H9 (cell line): ENCODE results near the gene TSNAXIP1. TPM values are rescaled to one million over a fixed set of nuclear protein-coding genes. Genes with fewer than 3 reads are reported as not detected.
A peak's percentile ranks its signal among the peaks of the same experiment; 100 is the strongest.

Experiments
- DNase-seq: peaks from one replicate; pipeline ENCODE4 v3.0.0-alpha.2; 2017
- H2AFZ ChIP-seq: one replicate; pipeline ENCODE4 v1.6.1; 2013; ENCODE audit warnings: mild to moderate bottlenecking, low read length, control low read depth, moderate library complexity
- H2AK5ac ChIP-seq: 2 replicates; pipeline ENCODE4 v1.6.1; 2013; ENCODE audit warnings: low read length, control low read depth, mixed read lengths; ENCODE audit not compliant: insufficient read length
- H2BK120ac ChIP-seq: one replicate; pipeline ENCODE4 v1.6.1; 2013; ENCODE audit warnings: low read depth, mild to moderate bottlenecking, low read length, control low read depth, inconsistent platforms; ENCODE audit not compliant: poor library complexity, severe bottlenecking
- H2BK12ac ChIP-seq: 2 replicates; pipeline ENCODE4 v1.6.1; 2013; ENCODE audit warnings: low read length, control low read depth, mixed read lengths, low read depth; ENCODE audit not compliant: insufficient read length
- H2BK15ac ChIP-seq: 2 replicates; pipeline ENCODE4 v1.6.1; 2013; ENCODE audit warnings: low read depth, low read length, control low read depth
- H2BK20ac ChIP-seq: one replicate; pipeline ENCODE4 v1.6.1; 2013; ENCODE audit warnings: low read depth, mild to moderate bottlenecking, low read length, control low read depth, inconsistent platforms; ENCODE audit not compliant: poor library complexity, severe bottlenecking
- H2BK5ac ChIP-seq: 2 replicates; pipeline ENCODE4 v1.6.1; 2013; ENCODE audit warnings: low read length, control low read depth, mixed read lengths; ENCODE audit not compliant: insufficient read length
- H3K14ac ChIP-seq: 2 replicates; pipeline ENCODE4 v1.6.1; 2013; ENCODE audit warnings: low read length, control low read depth; ENCODE audit not compliant: insufficient read depth
- H3K18ac ChIP-seq: 2 replicates; pipeline ENCODE4 v1.6.1; 2013; ENCODE audit warnings: low read depth, mild to moderate bottlenecking, mixed read lengths, low read length, control low read depth; ENCODE audit not compliant: insufficient read length
- H3K23ac ChIP-seq: 2 replicates; pipeline ENCODE4 v1.6.1; 2013; ENCODE audit warnings: low read length, control low read depth, mixed read lengths, low read depth; ENCODE audit not compliant: insufficient read length
- H3K23me2 ChIP-seq: 2 replicates; pipeline ENCODE4 v1.6.1; 2013; ENCODE audit warnings: low read depth, mild to moderate bottlenecking, mixed read lengths, low read length, control low read depth; ENCODE audit not compliant: insufficient read length, poor library complexity, severe bottlenecking
- H3K27ac ChIP-seq: 2 replicates; pipeline ENCODE4 v1.5.1; 2013; ENCODE audit warnings: low read length, control low read depth, mixed read lengths, low read depth; ENCODE audit not compliant: insufficient read length
- H3K27me3 ChIP-seq: 2 replicates; pipeline ENCODE4 v1.6.1; 2013; ENCODE audit warnings: low read length, control low read depth, inconsistent platforms; ENCODE audit not compliant: insufficient read depth
- H3K4ac ChIP-seq: 2 replicates; pipeline ENCODE4 v1.6.1; 2013; ENCODE audit warnings: low read depth, mild to moderate bottlenecking, control low read depth, inconsistent platforms, low read length, moderate library complexity
- H3K4me1 ChIP-seq: 2 replicates; pipeline ENCODE4 v1.6.1; 2013; ENCODE audit warnings: low read length, control low read depth, inconsistent platforms; ENCODE audit not compliant: insufficient read depth
- H3K4me2 ChIP-seq: 2 replicates; pipeline ENCODE4 v1.6.1; 2013; ENCODE audit warnings: low read length, control low read depth, mixed read lengths; ENCODE audit not compliant: insufficient read length, insufficient read depth
- H3K56ac ChIP-seq: 2 replicates; pipeline ENCODE4 v1.6.1; 2013; ENCODE audit warnings: low read depth, mild to moderate bottlenecking, mixed read lengths, low read length, control low read depth; ENCODE audit not compliant: insufficient read length
- H3K79me1 ChIP-seq: 2 replicates; pipeline ENCODE4 v1.6.1; 2013; ENCODE audit warnings: low read depth, mild to moderate bottlenecking, moderate library complexity, low read length, control low read depth, inconsistent platforms; ENCODE audit not compliant: insufficient read depth, poor library complexity, severe bottlenecking
- H3K79me2 ChIP-seq: 2 replicates; pipeline ENCODE4 v1.6.1; 2013; ENCODE audit warnings: low read length, control low read depth, inconsistent platforms; ENCODE audit not compliant: insufficient read depth
- H3K9ac ChIP-seq: 2 replicates; pipeline ENCODE4 v1.6.1; 2013; ENCODE audit warnings: low read length, control low read depth, mixed read lengths; ENCODE audit not compliant: insufficient read length; ENCODE audit errors: extremely low read depth
- H3K9me3 ChIP-seq: one replicate; pipeline ENCODE4 v1.6.1; 2013; ENCODE audit warnings: low read depth, low read length, inconsistent platforms; ENCODE audit not compliant: control insufficient read depth
- H3T11ph ChIP-seq: one replicate; pipeline ENCODE4 v1.6.1; 2013; ENCODE audit warnings: mild to moderate bottlenecking, low read length, control low read depth, inconsistent platforms
- H4K20me1 ChIP-seq: one replicate; pipeline ENCODE4 v1.6.1; 2013; ENCODE audit not compliant: control insufficient read depth, insufficient read length, insufficient read depth
- H4K5ac ChIP-seq: 2 replicates; pipeline ENCODE4 v1.6.1; 2013; ENCODE audit warnings: low read depth, mild to moderate bottlenecking, mixed read lengths, low read length, control low read depth; ENCODE audit not compliant: insufficient read length
- H4K8ac ChIP-seq: replicated peaks from 2 replicates; pipeline ENCODE4 v1.6.1; 2013; ENCODE audit warnings: low read length, control low read depth, mixed read lengths, low read depth; ENCODE audit not compliant: insufficient read length
- H4K91ac ChIP-seq: 2 replicates; pipeline ENCODE4 v1.6.1; 2013; ENCODE audit warnings: low read depth, mild to moderate bottlenecking, moderate library complexity, mixed read lengths, low read length, control low read depth; ENCODE audit not compliant: insufficient read length
- H3K27ac Mint-ChIP-seq, 3 experiments: 2 replicates in 2 of 3; 3 replicates in 1 of 3; pipeline ENCODE4 v1.8.0; 2020 to 2021; ENCODE audit warnings: mixed read lengths in 3 of 3, mild to moderate bottlenecking in 1 of 3, moderate library complexity in 1 of 3
- H3K27me3 Mint-ChIP-seq: 2 replicates; pipeline ENCODE4 v1.8.0; 2021; ENCODE audit warnings: low read depth, mild to moderate bottlenecking, moderate library complexity, mixed read lengths
- H3K36me3 Mint-ChIP-seq, 3 experiments: 2 replicates in 2 of 3; 3 replicates in 1 of 3; pipeline ENCODE4 v1.8.0; 2020 to 2021; ENCODE audit warnings: low read depth in 3 of 3, mixed read lengths in 3 of 3; ENCODE audit not compliant: insufficient read depth in 1 of 3
- H3K4me1 Mint-ChIP-seq, 2 experiments: 2 replicates each; pipeline ENCODE4 v1.8.0; 2020; ENCODE audit warnings: mixed read lengths in 2 of 2
- H3K4me3 Mint-ChIP-seq, 2 experiments: 2 replicates in 1 of 2; 3 replicates in 1 of 2; pipeline ENCODE4 v1.8.0; 2020 to 2021; ENCODE audit warnings: mild to moderate bottlenecking in 2 of 2, mixed read lengths in 2 of 2, moderate library complexity in 1 of 2
- H3K9me3 Mint-ChIP-seq, 2 experiments: 2 replicates in 1 of 2; 3 replicates in 1 of 2; pipeline ENCODE4 v1.8.0; 2020; ENCODE audit warnings: mild to moderate bottlenecking in 2 of 2, mixed read lengths in 2 of 2, moderate library complexity in 1 of 2
- CTCF ChIP-seq: fragments of 200-600 bp; sonication (generic); conservative IDR thresholded peaks from 3 replicates; pipeline ENCODE4 v1.8.0; 2021; ENCODE audit warnings: antibody characterized with exemption, mild to moderate bottlenecking
- WGBS: extraction: QIAGEN DNeasy Blood & Tissue Kit; methylation state at CpG from one replicate; pipeline ENCODE4 v1.1.7; 2013; ENCODE audit warnings: missing lambda C conversion rate, low lambda C conversion rate, mixed read lengths; ENCODE audit not compliant: insufficient read length; ENCODE audit errors: extremely low coverage; 5-methylcytosine and 5-hydroxymethylcytosine counted together
- total RNA-seq: library from RNA; stranded (reverse); gene quantifications from 2 replicates; pipeline ENCODE4 v1.2.1, GENCODE V29; 2021

The TSNAXIP1 gene
- total RNA-seq, 1 experiment from 2014 or later: 1.3 TPM

- TF ChIP-seq CTCF: no peak
- DNase-seq: peak; percentile 78
- no peak overlapping the region for H2BK20ac ChIP-seq
- peak overlapping the region; percentile 30 for H4K91ac ChIP-seq
- H3K27me3 Mint-ChIP-seq: no peaks in the 10 kb centered on the region
- no peak overlapping the region for H3K9ac ChIP-seq
- H4K8ac ChIP-seq: no peak overlapping the region
- H3K79me1 ChIP-seq: peaks cover 5% of the 10 kb centered on the region
- H3K23me2 ChIP-seq: no peaks in the 10 kb centered on the region
- H3K4me1 Mint-ChIP-seq: peaks cover 45 to 56% of the 10 kb centered on the region in 2 experiments
- no peak overlapping the region for H2BK5ac ChIP-seq
- H3K79me2 ChIP-seq: peaks cover 49% of the 10 kb centered on the region; the same call in 1 of the 2 replicates
- H3K18ac ChIP-seq: peak overlapping the region; percentile 43
- no peak overlapping the region for H3T11ph ChIP-seq
- peak overlapping the region; percentile 5; the same call in 1 of the 2 replicates for H3K4ac ChIP-seq
- no peaks in the 10 kb centered on the region for H3K9me3 ChIP-seq
- no peak overlapping the region for H3K4me2 ChIP-seq
- no CpG with 5 or more reads among the region's 3 CpGs for WGBS
- no peak overlapping the region for H2AFZ ChIP-seq
- no peak overlapping the region for H2BK12ac ChIP-seq
- H2BK120ac ChIP-seq: no peak overlapping the region
- no peak overlapping the region for H3K56ac ChIP-seq
- no peak overlapping the region for H3K27ac ChIP-seq
- H3K36me3 Mint-ChIP-seq: peaks cover 18 to 29% (median 23%) of the 10 kb centered on the region in 3 experiments
- peak overlapping the region; percentile 77; the same call in 1 of the 2 replicates for H3K14ac ChIP-seq
- peak overlapping the region in 1 of 2 experiments; percentile 2; a peak in 2 of 5 replicates for H3K4me3 Mint-ChIP-seq
- H3K23ac ChIP-seq: no peak overlapping the region
- H4K20me1 ChIP-seq: no peaks in the 10 kb centered on the region
- no peaks in the 10 kb centered on the region for H3K9me3 Mint-ChIP-seq
- H3K4me1 ChIP-seq: peaks cover 6% of the 10 kb centered on the region; the same call in 1 of the 2 replicates
- peak overlapping the region; percentile 88 to 95 (median 95); a peak in 6 of 7 replicates for H3K27ac Mint-ChIP-seq
- H4K5ac ChIP-seq: no peak overlapping the region
- H2BK15ac ChIP-seq: no peak overlapping the region
- H2AK5ac ChIP-seq: no peak overlapping the region
- no peaks in the 10 kb centered on the region for H3K27me3 ChIP-seq
Observed at GRCh38 chr16:67857547-67858233, 51.0 kb downstream of the TSNAXIP1 start.
